GM19351 (cell line): ENCODE measurements around the gene WDR70.
"Not testable (repeated sequence)": the region's sequence is repeated elsewhere in the genome, so short reads cannot be mapped to it uniquely, and the experiment has no call there.

Source experiments
- ATAC-seq: cut with Tn5 transposase; IDR thresholded peaks from one replicate; pipeline ENCODE4 v1.9.1; 2021; ENCODE audit warnings: mild to moderate bottlenecking, moderate library complexity; ENCODE audit not compliant: unreplicated experiment

The WDR70 gene

GRCh38 chr5:37786862-37787519 lies 407.9 kb downstream of the WDR70 start:
- ATAC-seq, result no peak

DNA sequence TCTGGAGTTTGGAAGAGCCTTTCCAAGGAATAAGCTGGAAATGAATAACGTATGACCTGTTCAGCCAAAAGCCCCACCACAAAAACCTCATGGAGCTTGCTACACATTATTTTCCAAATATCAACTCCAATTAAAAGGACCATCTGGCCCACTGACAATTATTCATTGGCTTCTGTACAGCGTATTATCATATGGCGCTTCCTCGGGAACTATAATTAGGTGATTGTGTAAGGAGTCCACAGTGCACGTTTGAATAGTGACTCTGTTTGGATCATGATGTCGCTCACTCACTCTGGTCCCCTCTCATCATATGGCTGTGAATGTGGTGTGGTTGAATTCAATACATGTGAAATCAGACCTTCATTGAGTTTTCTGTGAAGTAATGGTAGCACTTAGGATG lies 408.6 kb downstream of the WDR70 start:
- no peak for ATAC-seq

DNA sequence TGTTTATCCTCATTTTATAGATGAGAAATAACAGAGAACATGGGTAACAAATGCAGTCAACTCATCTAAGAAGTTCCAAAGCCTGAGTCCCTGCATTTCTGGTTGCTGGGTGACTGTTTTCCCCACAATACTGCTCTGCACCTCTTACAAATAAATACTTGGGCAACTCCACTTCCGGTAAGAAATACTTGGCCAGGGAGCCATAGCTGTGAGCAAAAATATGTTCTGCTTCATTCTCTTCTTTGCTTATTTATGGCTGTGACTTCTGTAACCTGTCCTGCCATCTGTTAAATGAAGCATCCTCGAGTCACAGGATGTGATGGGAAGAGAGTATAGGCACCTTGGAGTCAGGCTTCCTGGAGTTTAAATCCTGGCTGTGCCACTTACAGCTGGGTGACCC lies 410.9 kb downstream of the WDR70 start:
- no peak for ATAC-seq

DNA sequence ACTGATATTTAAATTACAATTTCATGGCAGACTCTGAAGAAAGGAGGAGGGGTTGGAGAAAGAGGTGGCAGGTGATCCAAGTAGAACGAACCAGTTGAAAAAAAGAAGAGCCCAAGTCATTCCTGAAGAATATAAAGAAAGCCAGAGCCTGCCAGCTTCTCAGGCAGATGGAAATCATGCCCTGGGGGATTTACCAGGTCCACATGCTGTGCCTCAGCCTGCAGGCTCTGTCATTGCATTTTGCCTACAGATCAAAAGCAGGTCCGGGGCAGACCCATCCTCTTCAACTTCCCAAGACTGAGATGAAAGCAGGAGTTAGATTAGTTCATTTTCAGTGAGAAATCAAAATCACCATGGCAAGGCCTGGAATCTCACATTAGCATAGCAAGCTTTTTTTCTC lies 412.2 kb downstream of the WDR70 start:
- ATAC-seq, result no peak

GRCh38 chr5:37792975-37793631 lies 414.0 kb downstream of the WDR70 start:
- ATAC-seq, result no peak

GRCh38 chr5:37795292-37795691 lies 416.2 kb downstream of the WDR70 start:
- not testable (repeated sequence) for ATAC-seq

- not testable (repeated sequence) for ATAC-seq
Observed at GRCh38 chr5:37796435-37796834, 417.3 kb downstream of the WDR70 start.

GRCh38 chr5:37799865-37800421 lies 420.8 kb downstream of the WDR70 start:
- ATAC-seq, result peak; percentile 61

GRCh38 chr5:37801521-37801920 lies 422.4 kb downstream of the WDR70 start:
- ATAC-seq, result no peak
